Loucy (cell line): ENCODE data around the gene STN1.

Source experiments
- EZH2phosphoT487 ChIP-seq: fragments of 200-600 bp; IDR thresholded peaks from 2 replicates; pipeline ENCODE4 v1.6.1; 2018; ENCODE audit warnings: antibody characterized with exemption, mild to moderate bottlenecking, moderate library complexity, borderline replicate concordance
- TF ChIP-seq, protein P1 (sequence below): fragments of 200-600 bp; sonication (generic); conservative IDR thresholded peaks from 2 replicates; pipeline ENCODE4 v1.5.1; 2014; ENCODE audit warnings: mild to moderate bottlenecking, antibody characterized with exemption, low read length

DNA sequence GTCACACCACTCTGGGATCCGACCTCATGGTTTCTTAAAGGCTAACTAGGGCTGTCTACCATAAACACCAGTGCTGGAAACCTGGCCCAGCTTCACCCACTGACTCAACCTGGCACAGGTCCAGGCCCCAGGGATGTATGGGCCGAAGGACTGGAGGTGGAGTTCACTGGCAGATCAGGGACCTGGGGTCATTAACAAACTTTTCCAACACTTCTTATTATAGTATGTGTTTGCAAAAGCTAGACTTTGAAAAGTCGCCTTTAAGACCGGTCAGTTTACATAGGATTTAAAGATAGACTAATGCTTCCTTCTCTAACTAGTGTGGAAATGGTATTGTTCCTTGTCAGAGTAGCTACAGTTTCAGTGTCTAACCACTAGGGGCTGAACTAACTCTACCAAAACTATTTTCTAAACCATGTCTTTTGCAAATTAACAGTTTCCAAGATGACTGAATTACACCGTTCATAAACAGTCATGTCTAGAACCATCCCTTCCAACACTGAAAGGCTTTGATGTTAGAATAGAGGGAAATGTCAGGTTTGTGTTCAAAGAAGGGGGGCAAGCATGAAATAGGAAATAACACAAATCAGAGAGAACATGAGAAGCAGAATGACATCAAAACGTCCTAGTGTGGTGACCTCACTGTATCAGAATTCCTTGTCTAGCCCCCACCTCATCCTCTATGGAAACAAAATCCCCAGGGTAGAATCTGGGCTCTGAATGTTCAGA, 29.7 kb downstream of the STN1 start:
- TF ChIP-seq, protein P1, sequence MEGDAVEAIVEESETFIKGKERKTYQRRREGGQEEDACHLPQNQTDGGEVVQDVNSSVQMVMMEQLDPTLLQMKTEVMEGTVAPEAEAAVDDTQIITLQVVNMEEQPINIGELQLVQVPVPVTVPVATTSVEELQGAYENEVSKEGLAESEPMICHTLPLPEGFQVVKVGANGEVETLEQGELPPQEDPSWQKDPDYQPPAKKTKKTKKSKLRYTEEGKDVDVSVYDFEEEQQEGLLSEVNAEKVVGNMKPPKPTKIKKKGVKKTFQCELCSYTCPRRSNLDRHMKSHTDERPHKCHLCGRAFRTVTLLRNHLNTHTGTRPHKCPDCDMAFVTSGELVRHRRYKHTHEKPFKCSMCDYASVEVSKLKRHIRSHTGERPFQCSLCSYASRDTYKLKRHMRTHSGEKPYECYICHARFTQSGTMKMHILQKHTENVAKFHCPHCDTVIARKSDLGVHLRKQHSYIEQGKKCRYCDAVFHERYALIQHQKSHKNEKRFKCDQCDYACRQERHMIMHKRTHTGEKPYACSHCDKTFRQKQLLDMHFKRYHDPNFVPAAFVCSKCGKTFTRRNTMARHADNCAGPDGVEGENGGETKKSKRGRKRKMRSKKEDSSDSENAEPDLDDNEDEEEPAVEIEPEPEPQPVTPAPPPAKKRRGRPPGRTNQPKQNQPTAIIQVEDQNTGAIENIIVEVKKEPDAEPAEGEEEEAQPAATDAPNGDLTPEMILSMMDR = peak; percentile 98
- no peak for TF ChIP-seq EZH2phosphoT487
